ENCODE data around the gene RBBP4. TPM values are rescaled to one million over a fixed set of nuclear protein-coding genes. Genes with fewer than 3 reads are reported as not detected.
"Not testable (repeated sequence)": the region's sequence is repeated elsewhere in the genome, so short reads cannot be mapped to it uniquely, and the experiment has no call there.

RBBP4 gene
- total RNA-seq, 1 donor from 2014 or later, result 241 TPM

- Mint-ChIP-seq H3K27me3 (no peaks in the 10 kb centered on the region), H3K27ac (peak overlapping the region; percentile 100), H3K4me3 (peak overlapping the region; percentile 97), H3K9me3 (no peaks in the 10 kb centered on the region), H3K36me3 (ENCODE audit: low read depth) (peaks cover 59% of the 10 kb centered on the region), H3K4me1 (peaks cover 66% of the 10 kb centered on the region)
- POLR2A ChIA-PET, result interaction anchor here (0.8 kb wide), 1 partner anchor 354 kb away, joined by 4 read pairs; no protein-coding TSS in a partner anchor
- CTCF ChIA-PET, result no interaction called here
- intact Hi-C loops (cut with micrococcal nuclease), result loop anchor here (5.0 kb wide), 2 partner anchors 100 to 820 kb away; partner anchors contain the start of gene ZSCAN20
- no peak for TF ChIP-seq CTCF (IDR thresholded peaks at IDR 0.05)
- DNase-seq (no peak), ATAC-seq (ENCODE audit: low read depth) (no peak)
Measured at GRCh38 chr1:32652244-32652962, 1.4 kb downstream of the RBBP4 start.

GRCh38 chr1:32659581-32659980, 8.6 kb downstream of the RBBP4 start:
- ATAC-seq (ENCODE audit: low read depth), result no peak
- POLR2A ChIA-PET, result interaction anchor here (0.9 to 1.2 kb wide), 2 partner anchors 9 to 12 kb away, joined by 4 to 5 read pairs; partner anchors contain the start of genes RBBP4 and ZBTB8OS
- Mint-ChIP-seq H3K4me1 (peaks cover 25% of the 10 kb centered on the region), H3K4me3 (no peak overlapping the region), H3K27ac (no peak overlapping the region), H3K27me3 (no peaks in the 10 kb centered on the region), H3K36me3 (ENCODE audit: low read depth) (peaks cover 73% of the 10 kb centered on the region), H3K9me3 (no peaks in the 10 kb centered on the region)
- intact Hi-C loops (cut with micrococcal nuclease), result no loop called here
- TF ChIP-seq CTCF (IDR thresholded peaks at IDR 0.05), result no peak
- DNase-seq, result no peak
- CTCF ChIA-PET, result no interaction called here

- no peak for DNase-seq
- no peak for TF ChIP-seq CTCF (IDR thresholded peaks at IDR 0.05)
- CTCF ChIA-PET, result no interaction called here
- no peak for ATAC-seq (ENCODE audit: low read depth)
- H3K4me1 Mint-ChIP-seq, result peaks cover 9% of the 10 kb centered on the region
- H3K4me3 Mint-ChIP-seq, result no peak overlapping the region
- H3K27me3 Mint-ChIP-seq, result no peaks in the 10 kb centered on the region
- H3K36me3 Mint-ChIP-seq (ENCODE audit: low read depth), result peaks cover 72% of the 10 kb centered on the region
- H3K27ac Mint-ChIP-seq, result no peak overlapping the region
- POLR2A ChIA-PET, result no interaction called here
- no peaks in the 10 kb centered on the region for H3K9me3 Mint-ChIP-seq
- intact Hi-C loops (cut with micrococcal nuclease), result no loop called here
Measured at GRCh38 chr1:32665915-32666314, 14.9 kb downstream of the RBBP4 start.

- no peak for TF ChIP-seq CTCF (IDR thresholded peaks at IDR 0.05)
- H3K4me1 Mint-ChIP-seq, result peaks cover 2% of the 10 kb centered on the region
- intact Hi-C loops (cut with micrococcal nuclease), result no loop called here
- CTCF ChIA-PET, result no interaction called here
- no peaks in the 10 kb centered on the region for H3K27me3 Mint-ChIP-seq
- ATAC-seq (ENCODE audit: low read depth) (no peak), DNase-seq (no peak)
- POLR2A ChIA-PET, result no interaction called here
- no peak overlapping the region for H3K4me3 Mint-ChIP-seq
- no peak overlapping the region for H3K27ac Mint-ChIP-seq
- H3K9me3 Mint-ChIP-seq, result no peaks in the 10 kb centered on the region
- peaks cover 73% of the 10 kb centered on the region for H3K36me3 Mint-ChIP-seq (ENCODE audit: low read depth)
Measured at GRCh38 chr1:32666901-32667566, 16.0 kb downstream of the RBBP4 start.

- DNase-seq; H3K27me3 Mint-ChIP-seq; intact Hi-C loops (cut with micrococcal nuclease); ATAC-seq (ENCODE audit: low read depth); H3K9me3 Mint-ChIP-seq; H3K4me3 Mint-ChIP-seq; H3K27ac Mint-ChIP-seq; POLR2A ChIA-PET; CTCF ChIA-PET; H3K4me1 Mint-ChIP-seq: not testable (repeated sequence)
- H3K36me3 Mint-ChIP-seq (ENCODE audit: low read depth), result peaks cover 80% of the 10 kb centered on the region
Measured at GRCh38 chr1:32668716-32669115, 17.7 kb downstream of the RBBP4 start.

Measured in activated B cell treated with CpG ODN at 0.5 μM for 24 hours (primary cell).